VCaP (cell line): ENCODE measurements around the gene ACVR1.

Experiments
- H3K27ac ChIP-seq: fragments of 450-650 bp; 2 replicates; pipeline ENCODE4 v1.5.1; 2017
- TF ChIP-seq, protein P1 (sequence below): fragments of 450-650 bp; conservative IDR thresholded peaks from 2 replicates; pipeline ENCODE4 v1.5.1; 2017; ENCODE audit warnings: mild to moderate bottlenecking, moderate library complexity

The ACVR1 gene

DNA sequence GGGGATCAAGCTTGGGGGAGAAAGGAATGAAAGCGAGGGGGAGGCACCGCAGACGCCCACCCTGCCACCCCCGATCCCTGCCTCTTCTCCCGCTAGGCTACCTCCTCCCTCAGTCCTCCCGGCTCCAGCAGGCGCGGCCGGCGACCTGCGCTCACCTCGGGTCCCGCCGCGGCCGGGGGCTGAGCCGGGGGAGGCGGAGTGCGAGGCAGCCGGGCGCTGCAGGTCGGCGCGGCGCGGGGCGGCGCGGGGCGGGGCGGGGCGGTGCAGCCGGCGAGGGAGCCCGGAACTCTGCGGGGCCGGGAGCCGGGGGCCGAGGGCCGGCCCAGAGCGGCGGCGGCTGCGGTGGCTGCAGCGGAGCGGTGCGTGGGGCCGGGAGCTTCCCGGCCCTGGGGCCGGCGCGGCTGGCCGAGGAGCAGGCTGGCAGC is 477 bp downstream of the ACVR1 start:
- TF ChIP-seq, protein P1, sequence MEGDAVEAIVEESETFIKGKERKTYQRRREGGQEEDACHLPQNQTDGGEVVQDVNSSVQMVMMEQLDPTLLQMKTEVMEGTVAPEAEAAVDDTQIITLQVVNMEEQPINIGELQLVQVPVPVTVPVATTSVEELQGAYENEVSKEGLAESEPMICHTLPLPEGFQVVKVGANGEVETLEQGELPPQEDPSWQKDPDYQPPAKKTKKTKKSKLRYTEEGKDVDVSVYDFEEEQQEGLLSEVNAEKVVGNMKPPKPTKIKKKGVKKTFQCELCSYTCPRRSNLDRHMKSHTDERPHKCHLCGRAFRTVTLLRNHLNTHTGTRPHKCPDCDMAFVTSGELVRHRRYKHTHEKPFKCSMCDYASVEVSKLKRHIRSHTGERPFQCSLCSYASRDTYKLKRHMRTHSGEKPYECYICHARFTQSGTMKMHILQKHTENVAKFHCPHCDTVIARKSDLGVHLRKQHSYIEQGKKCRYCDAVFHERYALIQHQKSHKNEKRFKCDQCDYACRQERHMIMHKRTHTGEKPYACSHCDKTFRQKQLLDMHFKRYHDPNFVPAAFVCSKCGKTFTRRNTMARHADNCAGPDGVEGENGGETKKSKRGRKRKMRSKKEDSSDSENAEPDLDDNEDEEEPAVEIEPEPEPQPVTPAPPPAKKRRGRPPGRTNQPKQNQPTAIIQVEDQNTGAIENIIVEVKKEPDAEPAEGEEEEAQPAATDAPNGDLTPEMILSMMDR, result no peak
- peak overlapping the region; percentile 90 for H3K27ac ChIP-seq

GRCh38 chr2:157874997-157875640 is 1.0 kb downstream of the ACVR1 start:
- H3K27ac ChIP-seq, result peak overlapping the region; percentile 90
- TF ChIP-seq, protein P1, result no peak

DNA sequence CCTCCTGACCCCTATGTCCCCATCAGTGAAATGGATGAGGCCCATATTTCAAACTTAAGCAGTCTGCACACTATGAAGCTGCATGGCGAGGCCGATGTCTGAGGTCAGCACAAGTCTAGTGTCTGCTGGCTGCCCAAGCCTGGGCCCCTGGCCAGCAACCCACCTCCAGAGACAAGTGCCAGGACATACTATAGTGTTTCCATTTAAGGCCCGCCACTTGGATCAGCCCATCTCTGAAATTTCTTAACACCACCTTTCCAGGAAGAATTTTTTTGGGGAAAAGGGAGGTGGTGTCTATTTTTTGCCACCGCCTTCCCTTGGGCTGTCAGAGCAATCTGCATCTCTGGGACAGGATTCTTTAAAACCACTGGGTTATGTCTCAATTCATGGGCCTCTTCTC is 1.8 kb downstream of the ACVR1 start:
- TF ChIP-seq, protein P1, result no peak
- H3K27ac ChIP-seq, result no peak overlapping the region

DNA sequence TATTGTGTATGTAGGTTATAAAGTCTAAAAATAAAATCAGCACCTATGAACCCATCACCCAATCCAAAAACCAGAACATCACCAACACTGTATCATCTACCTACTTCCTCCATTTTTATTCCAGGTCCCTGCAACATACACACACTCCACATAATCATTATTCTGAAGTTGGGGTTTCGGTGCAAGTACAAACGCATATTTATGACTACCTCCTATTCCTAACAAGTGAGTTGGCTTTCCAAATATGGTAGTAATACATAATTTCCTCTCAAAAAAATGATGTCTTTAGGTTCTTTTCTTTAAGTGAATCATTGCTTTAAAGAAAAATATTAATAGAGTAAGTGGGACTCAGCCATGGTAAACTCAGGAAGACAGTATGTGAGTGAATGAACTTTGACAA is 3.3 kb downstream of the ACVR1 start:
- no peak overlapping the region for H3K27ac ChIP-seq
- TF ChIP-seq, protein P1, result no peak

DNA sequence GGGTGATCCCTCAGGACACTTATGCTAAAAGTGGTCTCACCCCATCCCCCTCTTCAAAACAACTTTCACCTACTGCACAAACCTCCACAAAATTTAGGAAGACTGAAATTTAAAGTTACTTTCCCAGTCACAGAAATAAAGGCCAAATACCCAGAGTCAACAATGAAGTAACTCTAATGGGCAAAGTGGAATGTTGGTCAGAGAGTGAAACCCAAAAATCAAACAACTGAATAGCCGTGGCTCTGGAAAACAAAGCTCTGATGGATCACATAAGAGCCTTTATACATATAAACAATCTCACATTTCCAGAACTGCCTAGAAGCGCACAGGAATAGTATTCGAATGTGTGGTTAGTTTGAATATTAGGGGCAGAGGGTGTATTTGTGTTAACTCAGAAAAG is 4.7 kb downstream of the ACVR1 start:
- TF ChIP-seq, protein P1, result no peak
- no peak overlapping the region for H3K27ac ChIP-seq

GRCh38 chr2:157868993-157869392 is 7.1 kb downstream of the ACVR1 start:
- TF ChIP-seq, protein P1, result no peak
- no peak overlapping the region for H3K27ac ChIP-seq

DNA sequence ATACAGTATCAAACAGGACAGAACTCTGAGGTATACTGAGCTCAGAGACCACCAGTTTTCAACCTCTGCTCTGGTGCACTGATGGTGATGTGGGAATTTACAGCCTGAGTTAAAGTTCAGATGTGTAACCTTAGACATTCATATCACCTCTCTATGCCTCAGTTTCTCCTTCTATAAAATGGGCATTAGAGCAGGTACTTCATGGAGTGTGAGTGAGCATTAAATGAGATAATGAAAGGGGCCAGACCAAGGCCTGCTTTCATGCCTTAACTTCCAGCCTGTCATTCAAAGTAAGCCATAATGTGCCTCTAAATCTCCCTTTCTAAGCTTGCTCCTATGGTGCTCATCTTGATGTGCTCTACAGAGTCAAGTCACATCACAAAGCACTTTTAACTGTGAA is 8.4 kb downstream of the ACVR1 start:
- TF ChIP-seq, protein P1, result no peak

More for the DNA sequence above, 8.4 kb downstream of the ACVR1 start:
- H3K27ac ChIP-seq, result no peak overlapping the region
